Esophagus squamous epithelium (tissue), 5 donors: ENCODE data around the gene FYN. TPM values are rescaled to one million over a fixed set of nuclear protein-coding genes. Genes with fewer than 3 reads are reported as not detected.
A peak's percentile ranks its signal among the peaks of the same experiment; 100 is the strongest.

Experiments used
- DNase-seq: peaks from one replicate; lab custom pipeline; 2025; lab: John Stamatoyannopoulos, UW
- H3K27ac ChIP-seq, 4 donors: fragments of 200-600 bp; sonication (generic); one replicate each; pipeline ENCODE4 v1.5.1; 2016 to 2019; ENCODE audit warnings: mild to moderate bottlenecking in 1 of 4
- H3K27me3 ChIP-seq, 4 donors: fragments of 200-600 bp; sonication (generic); 1 replicate in 3 of 4; 2 replicates in 1 of 4; pipeline versions ENCODE4 v1.5.1 to v1.6.0; 2017 to 2021; ENCODE audit warnings: antibody characterized with exemption in 1 of 4
- H3K36me3 ChIP-seq, 3 donors: fragments of 200-600 bp; sonication (generic); one replicate each; pipeline ENCODE4 v1.5.1; 2016 to 2019
- H3K4me1 ChIP-seq, 3 donors: fragments of 200-600 bp; sonication (generic); one replicate each; pipeline ENCODE4 v1.5.1; 2017 to 2019
- H3K4me3 ChIP-seq, 4 donors: fragments of 200-600 bp; sonication (generic); 1 replicate in 3 of 4; 2 replicates in 1 of 4; pipeline ENCODE4 v1.5.1; 2016 to 2019; ENCODE audit warnings: mild to moderate bottlenecking in 2 of 4, moderate library complexity in 1 of 4
- H3K9me3 ChIP-seq, 3 donors: fragments of 200-600 bp; sonication (generic); one replicate each; pipeline ENCODE4 v1.5.1; 2016 to 2019
- CTCF ChIP-seq, 6 experiments: fragments of 450-650 bp in 4 of 6; fragments of 200-600 bp in 2 of 6; sonication (generic) in 2 of 6; IDR thresholded peaks; one replicate each; pipeline ENCODE4 v1.5.1; 2016 to 2019; ENCODE audit warnings: antibody characterized with exemption in 6 of 6, mild to moderate bottlenecking in 4 of 6, moderate library complexity in 4 of 6
- POLR2A ChIP-seq, 4 donors: fragments of 450-650 bp; IDR thresholded peaks; one replicate each; pipeline ENCODE4 v1.6.1; 2017; ENCODE audit warnings: antibody characterized with exemption in 4 of 4, mild to moderate bottlenecking in 4 of 4, moderate library complexity in 3 of 4
- WGBS, 2 donors: methylation state at CpG; one replicate each; pipeline ENCODE4 v1.1.5; 2018; 5-methylcytosine and 5-hydroxymethylcytosine counted together
- intact Hi-C: fragments of 100-400 bp; cut with DNase I; formaldehyde crosslinking; loops from one replicate; pipeline ENCODE4 v1.15.0; 2022
- total RNA-seq, 4 donors: library from RNA; depleted of rRNA; stranded (reverse); fragments of >200 nt; gene quantifications; one replicate each; pipeline ENCODE4 v1.1.0, GENCODE V29; 2016
- donor health status: DM: yes; HTN: yes; CAD: no.

Gene FYN
- total RNA-seq, 4 donors from 2014 or later = 11.8 to 54.6 (median 21.4) TPM

DNA sequence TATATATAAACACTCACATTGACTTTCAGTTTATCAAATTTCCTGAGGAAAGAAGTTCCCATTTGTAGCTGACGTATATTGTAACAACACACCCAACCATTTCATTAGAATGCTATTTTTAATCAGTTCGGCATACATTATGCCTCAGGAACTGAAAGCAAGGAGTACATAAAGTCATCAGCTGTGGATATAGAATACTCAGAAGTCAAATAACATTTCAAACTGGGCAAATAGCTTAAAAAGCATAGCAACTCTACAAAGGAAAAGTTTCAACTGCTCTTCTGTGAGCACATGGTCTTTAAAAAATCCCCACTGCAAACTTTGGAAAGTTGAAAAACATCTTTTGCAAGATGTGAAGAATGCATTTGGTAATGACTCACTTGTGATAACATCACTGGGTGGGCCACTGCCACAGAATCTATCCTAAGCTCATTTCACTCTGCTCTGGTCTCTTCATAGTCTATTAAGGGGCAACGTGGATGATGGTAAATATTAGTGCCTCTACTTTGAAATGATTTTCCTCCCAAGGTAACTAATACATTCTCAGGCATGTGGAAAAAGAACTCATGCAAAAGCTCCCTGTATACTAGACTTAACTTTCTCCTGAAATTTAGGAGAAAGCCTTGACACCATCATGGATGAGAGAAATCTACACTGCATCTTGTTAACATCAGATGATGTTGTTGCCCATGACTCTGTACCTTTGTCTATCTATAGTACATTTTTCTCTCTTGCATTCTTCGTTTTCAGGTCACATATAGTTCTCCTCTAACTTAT lies 49.2 kb downstream of the FYN start:
- DNase-seq = no peak
- 46 to 54% methylated on average over 4 of the region's 4 CpGs for WGBS, 2 donors

DNA sequence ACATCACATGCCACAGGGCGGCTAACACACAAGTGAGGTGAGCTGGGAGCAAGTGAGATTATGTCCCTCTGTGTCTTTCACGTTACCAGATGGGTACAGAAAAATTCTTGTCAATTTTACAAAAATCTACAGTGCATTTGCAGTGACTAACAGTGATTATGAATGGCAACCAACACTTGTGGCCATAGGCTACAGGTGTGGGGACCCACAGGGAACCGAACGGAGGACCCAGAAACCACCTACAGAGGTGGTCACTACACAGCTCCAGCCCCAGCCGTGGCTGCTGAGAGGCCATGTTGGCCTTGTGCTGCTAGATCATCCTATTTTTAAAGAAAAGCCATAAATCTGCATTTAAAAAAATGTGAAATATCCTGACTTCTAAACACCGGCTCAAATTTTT lies 50.2 kb downstream of the FYN start:
- 84 to 86% methylated on average over 6 of the region's 6 CpGs for WGBS, 2 donors
- H3K4me3 ChIP-seq = no peak overlapping the region
- no peak for TF ChIP-seq CTCF (IDR thresholded peaks at IDR 0.05)
- no peak for TF ChIP-seq POLR2A (IDR thresholded peaks at IDR 0.05)
- H3K27ac ChIP-seq = peak overlapping the region in 3 of 4 donors; percentile 67 to 77 (median 72)
- peaks cover 0 to 48% (median 26%) of the 10 kb centered on the region in 3 donors for H3K4me1 ChIP-seq
- intact Hi-C loops = no loop called here
- no peaks in the 10 kb centered on the region for H3K36me3 ChIP-seq
- H3K27me3 ChIP-seq = no peaks in the 10 kb centered on the region
- no peaks in the 10 kb centered on the region for H3K9me3 ChIP-seq
- no peak for DNase-seq

More for the DNA sequence above, 49.2 kb downstream of the FYN start:
- Histone ChIP-seq H3K27ac (peak overlapping the region in 3 of 4 donors; percentile 67 to 77 (median 72)), H3K9me3 (no peaks in the 10 kb centered on the region), H3K4me1 (peaks cover 0 to 38% (median 18%) of the 10 kb centered on the region in 3 donors), H3K27me3 (no peaks in the 10 kb centered on the region), H3K36me3 (no peaks in the 10 kb centered on the region), H3K4me3 (peak overlapping the region in 1 of 4 donors; percentile 31)
- no peak for TF ChIP-seq CTCF (IDR thresholded peaks at IDR 0.05)
- no peak for TF ChIP-seq POLR2A (IDR thresholded peaks at IDR 0.05)
- intact Hi-C loops = no loop called here

- no peaks in the 10 kb centered on the region for H3K9me3 ChIP-seq
- TF ChIP-seq CTCF (IDR thresholded peaks at IDR 0.05) = no peak
- no peak for TF ChIP-seq POLR2A (IDR thresholded peaks at IDR 0.05)
- no peaks in the 10 kb centered on the region for H3K27me3 ChIP-seq
- H3K36me3 ChIP-seq = no peaks in the 10 kb centered on the region
- DNase-seq = no peak
- peak overlapping the region in 2 of 4 donors; percentile 9 to 29 for H3K27ac ChIP-seq
- intact Hi-C loops = no loop called here
- 79 to 81% methylated on average over 3 of the region's 3 CpGs for WGBS, 2 donors
- H3K4me3 ChIP-seq = no peak overlapping the region
- peaks cover 0 to 37% (median 20%) of the 10 kb centered on the region in 3 donors for H3K4me1 ChIP-seq
Measured at GRCh38 chr6:111819458-111819857, 53.8 kb downstream of the FYN start.

DNA sequence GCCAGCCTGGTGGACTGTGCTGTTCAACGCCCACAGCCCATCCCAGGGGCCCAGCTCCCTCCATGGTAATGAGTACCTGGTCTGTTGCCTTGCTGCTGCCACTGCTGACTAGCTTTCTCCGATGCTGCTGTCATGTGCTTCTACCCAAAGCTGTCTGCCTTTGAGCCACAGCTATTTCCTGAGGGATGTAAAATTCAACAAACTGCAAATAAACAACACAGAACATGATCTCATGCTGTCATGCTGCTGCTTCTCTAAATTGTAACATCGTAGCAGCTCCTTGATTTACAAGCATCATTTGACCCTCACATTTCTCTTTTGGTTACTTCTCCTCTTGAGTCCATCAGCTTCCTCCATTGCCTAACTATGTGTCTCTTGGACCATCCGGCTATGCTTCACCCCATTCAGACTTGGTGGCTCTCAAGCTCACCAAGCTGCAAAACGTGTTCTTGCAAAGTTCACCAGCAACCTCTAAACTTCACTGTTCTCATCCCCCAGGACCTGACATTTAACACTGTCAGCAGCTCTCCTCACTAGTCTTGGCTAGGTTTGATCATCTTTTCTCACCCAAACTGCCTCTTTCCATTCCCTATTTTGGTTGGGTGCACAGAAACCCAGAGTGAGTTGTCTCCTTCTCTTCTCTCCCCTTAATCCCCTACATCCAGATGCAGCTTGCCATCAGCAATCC lies 54.6 kb downstream of the FYN start:
- DNase-seq = no peak

More for the DNA sequence above, 54.6 kb downstream of the FYN start:
- TF ChIP-seq CTCF (IDR thresholded peaks at IDR 0.05) (no peak), POLR2A (IDR thresholded peaks at IDR 0.05) (no peak)
- H3K4me3 ChIP-seq = no peak overlapping the region
- no peaks in the 10 kb centered on the region for H3K36me3 ChIP-seq
- H3K4me1 ChIP-seq = peaks cover 0 to 29% (median 16%) of the 10 kb centered on the region in 3 donors
- H3K27me3 ChIP-seq = no peaks in the 10 kb centered on the region
- intact Hi-C loops = no loop called here
- no peaks in the 10 kb centered on the region for H3K9me3 ChIP-seq
- H3K27ac ChIP-seq = peak overlapping the region in 2 of 4 donors; percentile 9 to 29
- WGBS, 2 donors = 52 to 65% methylated on average over 5 of the region's 5 CpGs
